NCI-H2081 (cell line): ENCODE data around the gene TMEM43.

Experiments used
- DNase-seq, 2 experiments: peaks; one replicate each; lab custom pipeline; 2025; lab: John Stamatoyannopoulos, UW

Gene TMEM43

GRCh38 chr3:14151471-14152083 is 26.7 kb downstream of the TMEM43 start:
- no peak for DNase-seq

DNA sequence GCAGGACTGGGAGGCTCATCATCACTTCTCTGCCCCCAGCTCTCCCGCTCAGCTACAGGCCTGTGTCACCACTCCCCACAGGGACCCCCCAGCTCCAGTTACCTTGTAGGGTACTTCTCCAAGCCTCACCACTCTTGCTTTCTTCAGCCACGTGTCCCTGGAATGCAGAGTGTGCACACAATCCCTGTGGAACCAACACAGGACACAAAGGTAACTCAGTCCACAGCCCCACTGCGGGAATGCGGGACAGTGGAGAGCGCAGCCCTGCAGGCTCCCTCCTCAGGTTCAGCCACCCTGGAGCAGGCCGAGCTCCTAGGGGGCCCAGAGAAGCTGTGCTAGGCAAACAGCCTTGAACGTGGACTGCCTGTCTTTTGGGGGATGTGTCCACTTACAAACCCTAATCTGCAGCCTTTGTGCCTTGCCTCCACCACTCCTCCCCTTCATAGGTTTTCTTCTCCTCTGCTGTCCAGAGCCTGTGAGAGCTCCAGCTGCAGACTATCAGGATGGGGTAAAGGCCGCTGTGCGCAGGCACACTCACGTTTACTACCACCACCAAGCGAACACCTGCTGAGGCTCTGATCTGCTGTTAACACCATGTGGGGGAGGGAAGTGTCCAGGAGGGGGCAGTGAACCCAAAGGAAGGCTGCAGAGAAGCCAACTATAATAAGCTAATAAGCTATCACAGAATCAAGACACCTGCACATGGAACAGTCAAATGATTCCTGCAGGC is 27.5 kb downstream of the TMEM43 start:
- DNase-seq: no peak

DNA sequence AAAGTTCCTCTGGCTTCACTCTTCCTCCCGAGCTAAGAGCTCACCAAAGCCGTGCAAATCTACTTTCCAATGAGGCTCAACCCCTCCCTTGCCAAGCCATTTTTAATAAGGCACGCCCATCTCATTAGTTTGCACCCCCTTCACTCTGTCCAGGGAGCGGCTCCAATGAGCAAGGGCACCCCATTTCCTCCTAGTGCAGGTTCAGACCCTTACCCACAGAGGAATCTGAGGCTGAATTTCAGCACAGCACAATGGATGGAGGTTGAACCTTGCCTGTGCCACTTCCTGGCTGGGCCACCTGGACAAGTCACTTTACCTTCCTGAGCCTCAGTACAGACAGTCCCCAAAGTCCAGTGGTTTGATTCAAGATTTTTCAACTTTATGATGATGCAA is 28.1 kb downstream of the TMEM43 start:
- DNase-seq: no peak

- DNase-seq: no peak
These were observed 28.8 kb downstream of the TMEM43 start for GRCh38 chr3:14153663-14154062.

DNA sequence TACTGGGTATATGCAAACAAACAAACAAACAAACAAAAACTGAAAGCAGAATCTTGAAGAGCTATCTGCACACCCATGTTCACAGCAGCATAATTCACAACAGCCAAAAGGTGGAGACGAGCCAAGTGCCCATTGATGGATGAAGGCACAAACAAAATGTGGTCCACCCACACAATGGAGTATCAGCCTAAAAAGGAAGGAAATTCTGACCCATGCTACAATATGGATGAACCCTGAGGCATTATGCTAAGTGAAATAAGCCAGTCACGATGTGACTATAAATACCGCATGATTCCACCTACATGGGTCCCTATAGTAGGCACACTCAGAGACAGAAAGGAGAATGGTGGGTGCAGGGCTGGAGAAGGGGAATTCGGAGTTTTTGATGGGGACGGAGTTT is 29.4 kb downstream of the TMEM43 start:
- no peak for DNase-seq

DNA sequence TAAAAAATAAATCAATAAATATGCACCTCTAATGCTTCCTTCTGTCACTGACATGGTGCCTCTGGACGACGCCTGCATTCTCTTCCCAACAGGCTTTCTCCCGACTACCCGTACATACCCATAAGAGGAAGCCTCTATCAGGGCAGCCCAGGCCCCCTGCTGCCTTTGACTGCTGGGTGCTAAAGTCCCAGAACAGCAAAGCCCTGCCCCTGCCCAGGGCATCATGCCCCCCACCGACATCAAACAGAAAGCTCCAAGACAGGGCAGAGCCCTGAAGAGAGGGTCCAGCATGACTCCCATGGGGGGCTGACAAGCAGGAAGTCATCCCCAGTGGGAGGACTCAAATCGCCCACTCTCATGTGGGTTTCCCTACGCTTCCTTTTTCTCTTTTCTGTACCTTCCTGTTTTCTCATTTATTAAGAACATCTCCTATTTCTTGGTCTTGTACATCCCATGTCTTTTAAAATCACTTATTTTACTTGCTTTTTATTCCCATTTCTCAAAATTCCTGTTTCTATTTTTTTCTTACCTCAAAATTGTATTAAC is 30.1 kb downstream of the TMEM43 start:
- no peak for DNase-seq

DNA sequence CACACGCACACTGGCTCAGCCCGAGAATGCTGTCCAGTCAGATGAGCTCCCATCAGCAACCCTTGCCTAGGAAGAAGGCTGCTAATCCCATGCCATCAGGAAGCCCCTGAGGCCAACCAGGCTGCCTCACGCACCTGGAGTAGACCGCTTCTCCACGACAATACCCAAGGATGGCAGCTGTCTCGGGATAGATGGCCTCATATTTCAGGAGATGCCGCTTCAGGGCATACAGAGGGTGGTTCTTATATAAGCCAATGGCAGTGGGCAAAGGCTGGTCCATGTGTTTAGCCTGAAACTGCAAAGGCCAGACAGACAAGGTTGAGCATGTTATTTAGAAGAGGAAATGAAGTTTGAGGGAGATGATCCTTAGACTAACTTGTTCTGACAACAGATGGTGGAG is 31.3 kb downstream of the TMEM43 start:
- no peak for DNase-seq

DNA sequence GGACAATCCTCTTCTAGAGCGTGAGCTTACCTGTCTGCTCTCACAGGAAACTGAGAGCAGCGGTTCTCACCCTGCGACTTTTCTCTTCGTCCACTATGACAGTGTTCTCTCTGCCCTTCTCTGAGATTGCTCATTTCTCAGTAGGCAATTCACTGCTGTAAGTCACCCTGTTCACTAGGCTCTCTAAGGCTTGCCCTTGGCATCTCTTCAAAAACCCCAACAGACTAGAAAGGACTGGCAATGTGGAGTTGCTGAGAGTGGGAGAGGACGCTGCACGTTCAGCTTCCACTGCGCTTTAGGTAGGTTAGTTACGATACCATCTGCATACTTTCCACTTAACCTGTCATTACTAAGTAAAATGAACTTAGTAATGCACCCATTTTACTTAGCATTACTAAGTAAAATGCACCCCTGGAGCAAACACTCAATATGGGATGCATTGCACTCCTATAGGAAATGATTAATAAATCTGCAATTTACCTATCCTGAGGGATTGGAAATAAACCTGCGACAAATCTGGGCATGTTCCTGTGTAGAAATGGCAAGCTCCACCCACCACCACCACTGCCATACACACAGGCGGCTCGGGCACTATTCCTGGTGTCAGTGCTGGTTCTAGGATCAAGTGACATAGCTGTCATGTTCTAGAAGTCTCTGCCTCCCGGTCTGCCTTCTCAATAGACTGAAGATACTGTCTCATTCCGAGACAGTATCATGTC is 32.1 kb downstream of the TMEM43 start:
- DNase-seq: no peak

DNA sequence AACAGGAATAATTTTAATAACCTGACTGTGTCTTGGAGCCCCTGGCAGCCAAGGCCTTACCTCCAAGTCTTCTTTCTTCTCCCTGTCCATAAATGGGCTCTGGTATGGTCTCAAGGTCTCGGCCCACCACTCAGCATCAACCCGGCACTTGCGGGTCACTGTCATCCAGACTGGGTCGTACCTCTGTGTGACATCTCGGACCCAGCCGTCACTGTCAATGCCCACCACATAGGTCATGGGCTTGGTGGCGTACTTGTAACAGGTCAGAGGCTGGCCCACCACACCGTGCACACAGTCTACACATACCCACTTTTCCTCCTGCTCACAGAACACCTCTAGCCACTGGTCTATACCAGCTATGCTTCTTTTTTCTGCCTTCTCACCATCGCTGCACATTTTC is 33.1 kb downstream of the TMEM43 start:
- no peak for DNase-seq

DNA sequence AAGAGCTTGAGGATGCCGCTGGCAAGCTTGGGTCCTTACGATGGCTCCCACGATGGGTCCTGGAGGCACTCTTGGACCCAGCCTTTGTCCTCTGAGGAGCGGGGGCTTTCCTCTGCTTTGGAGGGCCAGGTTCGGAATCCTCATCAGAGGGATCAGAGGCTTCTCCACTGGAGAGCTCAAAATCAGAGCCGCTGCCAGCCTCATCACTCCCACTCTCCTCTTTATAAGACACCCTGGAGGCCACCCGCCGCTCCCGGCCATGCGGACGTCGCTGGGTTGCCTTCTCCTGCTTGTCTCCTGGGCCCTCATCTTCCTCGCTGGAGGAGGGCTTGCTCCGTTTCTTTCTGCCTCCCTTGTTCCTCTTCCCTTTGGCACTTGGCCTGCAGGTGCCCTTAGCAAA is 33.5 kb downstream of the TMEM43 start:
- DNase-seq: no peak

DNA sequence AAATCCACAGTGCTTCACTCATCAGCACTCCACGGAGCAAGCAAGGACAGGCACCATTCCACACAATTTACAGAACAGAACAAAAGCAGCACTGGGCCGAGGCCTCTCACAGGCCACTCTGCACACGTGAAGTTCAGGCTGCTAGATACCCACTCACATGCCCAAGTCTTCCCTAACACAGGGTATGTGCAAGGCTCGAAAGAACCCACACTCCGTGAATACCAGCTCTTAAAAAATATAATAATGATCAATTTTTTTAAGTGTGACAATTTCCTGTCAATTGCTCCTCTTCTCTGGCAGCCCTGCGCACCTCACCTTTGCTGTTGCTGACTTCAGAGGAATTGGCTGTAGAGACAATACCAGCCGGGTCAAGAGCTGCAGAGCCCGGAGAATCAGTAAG is 34.6 kb downstream of the TMEM43 start:
- DNase-seq: no peak

- no peak for DNase-seq
These were observed 36.4 kb downstream of the TMEM43 start for GRCh38 chr3:14161282-14161681.

- DNase-seq: no peak
These were observed 37.3 kb downstream of the TMEM43 start for GRCh38 chr3:14162178-14162577.

- no peak for DNase-seq
These were observed 42.2 kb downstream of the TMEM43 start for GRCh38 chr3:14166877-14167603.

GRCh38 chr3:14169435-14169834 is 44.6 kb downstream of the TMEM43 start:
- DNase-seq: no peak

GRCh38 chr3:14169871-14170270 is 45.0 kb downstream of the TMEM43 start:
- no peak for DNase-seq

DNA sequence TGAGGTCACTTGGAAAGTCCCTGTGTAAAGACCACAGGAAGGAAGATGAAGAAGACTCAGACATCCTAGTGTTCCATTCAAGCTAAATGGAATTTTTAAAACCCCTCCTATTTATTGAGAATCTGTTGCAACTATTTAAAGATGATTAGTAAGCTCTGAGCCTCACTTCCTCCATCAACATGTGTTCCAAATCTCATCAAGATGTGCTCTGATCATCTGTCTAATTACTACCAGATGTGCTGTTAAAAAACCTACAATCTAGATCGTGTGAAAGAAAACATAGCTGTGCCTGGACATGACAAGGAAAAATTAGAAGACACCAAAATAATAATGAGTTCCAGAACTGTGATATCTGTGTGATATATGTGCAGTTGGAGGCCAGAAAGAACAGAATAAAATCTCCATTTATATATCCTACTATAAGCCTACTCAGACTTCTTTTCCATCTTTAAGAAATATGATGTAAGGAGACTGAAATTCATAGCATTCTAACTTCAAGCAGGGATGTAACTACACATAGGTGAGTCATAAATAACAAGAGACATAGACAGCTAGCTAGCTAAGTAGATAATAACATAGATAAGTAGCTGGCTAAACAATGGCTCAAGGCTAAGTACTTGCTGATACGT is 45.8 kb downstream of the TMEM43 start:
- DNase-seq: no peak

DNA sequence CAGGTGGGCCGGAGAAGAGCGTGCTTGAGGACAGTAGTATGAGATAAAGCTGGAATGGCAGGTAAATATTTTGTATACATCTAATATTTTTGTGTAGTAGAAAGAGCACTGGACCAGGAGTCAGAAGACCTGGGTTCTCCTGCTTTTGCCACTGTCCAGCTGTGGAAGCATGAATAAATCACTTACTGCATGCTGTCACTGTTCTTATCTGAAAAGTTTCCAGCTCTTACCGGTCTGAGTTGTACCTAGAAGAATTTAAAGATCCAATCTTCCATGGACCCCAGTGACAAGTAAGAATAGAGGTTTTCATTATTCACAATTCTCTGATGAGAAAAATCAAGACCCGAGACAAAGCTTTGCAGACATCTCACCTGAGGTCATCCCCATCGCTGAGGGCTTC is 47.6 kb downstream of the TMEM43 start:
- DNase-seq: no peak

- DNase-seq: no peak
These were observed 49.6 kb downstream of the TMEM43 start for GRCh38 chr3:14174483-14174882.

GRCh38 chr3:14175383-14176037 is 50.7 kb downstream of the TMEM43 start:
- DNase-seq: no peak

GRCh38 chr3:14177580-14178246 is 52.9 kb downstream of the TMEM43 start:
- no peak for DNase-seq
